Germinal center (tissue), 1 donor: Measurements from ENCODE around the gene ZNF175.

Experiments used
- DNase-seq: peaks from one replicate; pipeline ENCODE4 v3.0.0; 2012; ENCODE audit warnings: mixed read lengths, low spot score

ZNF175 gene

GRCh38 chr19:51589511-51589910 lies 18.4 kb downstream of the ZNF175 start:
- no peak for DNase-seq

- no peak for DNase-seq
These were observed 19.4 kb downstream of the ZNF175 start for GRCh38 chr19:51590441-51590840.

- no peak for DNase-seq
These were observed 21.4 kb downstream of the ZNF175 start for GRCh38 chr19:51592521-51592920.

GRCh38 chr19:51593138-51593890 lies 22.2 kb downstream of the ZNF175 start:
- no peak for DNase-seq

GRCh38 chr19:51593969-51594773 lies 23.1 kb downstream of the ZNF175 start:
- DNase-seq: peak; percentile 97

- DNase-seq: no peak
These were observed 23.7 kb downstream of the ZNF175 start for GRCh38 chr19:51594774-51595109.

GRCh38 chr19:51595190-51596175 lies 24.4 kb downstream of the ZNF175 start:
- no peak for DNase-seq

GRCh38 chr19:51598159-51598915 lies 27.3 kb downstream of the ZNF175 start:
- no peak for DNase-seq

- no peak for DNase-seq
These were observed 28.0 kb downstream of the ZNF175 start for GRCh38 chr19:51599084-51599483.

- peak; percentile 49 for DNase-seq
These were observed 30.0 kb downstream of the ZNF175 start for GRCh38 chr19:51600940-51601580.

- no peak for DNase-seq
These were observed 31.2 kb downstream of the ZNF175 start for GRCh38 chr19:51602189-51602854.

- DNase-seq: peak; percentile 84
These were observed 36.0 kb downstream of the ZNF175 start for GRCh38 chr19:51607077-51607476.

- DNase-seq: peak; percentile 69
These were observed 37.0 kb downstream of the ZNF175 start for GRCh38 chr19:51607920-51608562.

- DNase-seq: no peak
These were observed 39.5 kb downstream of the ZNF175 start for GRCh38 chr19:51610576-51610975.

GRCh38 chr19:51614789-51615188 lies 43.7 kb downstream of the ZNF175 start:
- no peak for DNase-seq

GRCh38 chr19:51615991-51616390 lies 44.9 kb downstream of the ZNF175 start:
- DNase-seq: no peak

GRCh38 chr19:51621178-51621577 lies 50.1 kb downstream of the ZNF175 start:
- peak; percentile 14 for DNase-seq

- DNase-seq: no peak
These were observed 55.6 kb downstream of the ZNF175 start for GRCh38 chr19:51626675-51627074.

- no peak for DNase-seq
These were observed 56.5 kb downstream of the ZNF175 start for GRCh38 chr19:51627491-51628138.
